ENCODE measurements around the gene ZDHHC14. TPM values are rescaled to one million over a fixed set of nuclear protein-coding genes. Genes with fewer than 3 reads are reported as not detected.

ZDHHC14 gene
- total RNA-seq, 4 donors from 2014 or later = 6.2 to 20.6 (median 15.1) TPM

GRCh38 chr6:157640746-157641451 is 259.9 kb downstream of the ZDHHC14 start:
- TF ChIP-seq CTCF (IDR thresholded peaks at IDR 0.05) (no peak), POLR2A (IDR thresholded peaks at IDR 0.05) (no peak)
- Histone ChIP-seq H3K4me3 (replicated peaks in 1 of 3) (no peak overlapping the region), H3K27ac (no peak overlapping the region), H3K27me3 (no peaks in the 10 kb centered on the region), H3K4me1 (peaks cover 7 to 13% of the 10 kb centered on the region in 2 donors), H3K36me3 (no peaks in the 10 kb centered on the region), H3K9me3 (no peaks in the 10 kb centered on the region)
- intact Hi-C loops (cut with DNase I) = no loop called here
- DNase-seq = no peak
- WGBS, 2 donors = 94 to 97% methylated on average over 8 of the region's 8 CpGs

GRCh38 chr6:157641837-157642236 is 260.8 kb downstream of the ZDHHC14 start:
- Histone ChIP-seq H3K27me3 (no peaks in the 10 kb centered on the region), H3K4me3 (replicated peaks in 1 of 3) (no peak overlapping the region), H3K4me1 (peaks cover 4 to 7% of the 10 kb centered on the region in 2 donors), H3K36me3 (no peaks in the 10 kb centered on the region), H3K27ac (no peak overlapping the region), H3K9me3 (no peaks in the 10 kb centered on the region)
- TF ChIP-seq CTCF (IDR thresholded peaks at IDR 0.05) = no peak
- no peak for TF ChIP-seq POLR2A (IDR thresholded peaks at IDR 0.05)
- 95 to 97% methylated on average over 2 of the region's 2 CpGs for WGBS, 2 donors
- no peak for DNase-seq
- intact Hi-C loops (cut with DNase I) = no loop called here

GRCh38 chr6:157642736-157643135 is 261.7 kb downstream of the ZDHHC14 start:
- no peaks in the 10 kb centered on the region for H3K27me3 ChIP-seq
- no peak for DNase-seq
- intact Hi-C loops (cut with DNase I) = no loop called here
- no peak overlapping the region for H3K4me3 ChIP-seq (replicated peaks in 1 of 3)
- TF ChIP-seq CTCF (IDR thresholded peaks at IDR 0.05) = no peak
- no peaks in the 10 kb centered on the region for H3K9me3 ChIP-seq
- H3K4me1 ChIP-seq = no peaks in the 10 kb centered on the region
- 81 to 100% methylated on average over 3 of the region's 3 CpGs for WGBS, 2 donors
- H3K36me3 ChIP-seq = no peaks in the 10 kb centered on the region
- H3K27ac ChIP-seq = no peak overlapping the region

GRCh38 chr6:157644043-157644810 is 263.2 kb downstream of the ZDHHC14 start:
- WGBS, 2 donors = 84 to 89% methylated on average over 13 of the region's 13 CpGs
- intact Hi-C loops (cut with DNase I) = no loop called here
- peaks cover 6 to 10% of the 10 kb centered on the region in 2 donors for H3K4me1 ChIP-seq

More at GRCh38 chr6:157644043-157644810, 263.2 kb downstream of the ZDHHC14 start:
- Histone ChIP-seq H3K36me3 (no peaks in the 10 kb centered on the region), H3K9me3 (no peaks in the 10 kb centered on the region), H3K4me3 (replicated peaks in 1 of 3) (no peak overlapping the region), H3K27ac (no peak overlapping the region), H3K27me3 (no peaks in the 10 kb centered on the region)
- TF ChIP-seq POLR2A (IDR thresholded peaks at IDR 0.05) (no peak), CTCF (IDR thresholded peaks at IDR 0.05) (peak in 5 of 6 experiments; percentile 10 to 48 (median 42))
- DNase-seq = peak; percentile 43 to 49

Data from thyroid gland (tissue), 4 donors.